Measurements from ENCODE around the gene CFAP61.
"Not testable (repeated sequence)": the region's sequence is repeated elsewhere in the genome, so short reads cannot be mapped to it uniquely, and the experiment has no call there.

CFAP61 gene

GRCh38 chr20:20052074-20052970 is at the start of gene CFAP61, which contains the start of gene CRNKL1:
TSS of gene CFAP61 (plus strand) at chr20:20052532. CDS start at chr20:20056654, 4,122 bp downstream.
TSS of gene CRNKL1 (minus strand) at chr20:20052466. CDS start at chr20:20052342, 124 bp downstream.
- peak; percentile 89 to 98 for DNase-seq

- no peak for DNase-seq
Measured at GRCh38 chr20:20003031-20003954, 49.0 kb upstream of the CFAP61 start.

GRCh38 chr20:20003955-20004322 is 48.4 kb upstream of the CFAP61 start:
- DNase-seq: not testable (repeated sequence)

GRCh38 chr20:20005342-20005741 is 47.0 kb upstream of the CFAP61 start:
- DNase-seq: no peak

GRCh38 chr20:20009784-20010253 is 42.5 kb upstream of the CFAP61 start:
- no peak for DNase-seq

- no peak for DNase-seq
Measured at GRCh38 chr20:20010639-20011500, 41.5 kb upstream of the CFAP61 start.

GRCh38 chr20:20012541-20012940 is 39.8 kb upstream of the CFAP61 start:
- DNase-seq: no peak

GRCh38 chr20:20014659-20015058 is 37.7 kb upstream of the CFAP61 start:
- no peak for DNase-seq

GRCh38 chr20:20017001-20017843 is 35.1 kb upstream of the CFAP61 start, which contains the start of gene NAA20:
TSS of gene NAA20 (plus strand) at chr20:20017362. CDS start at chr20:20017397, 35 bp downstream.
- peak; percentile 73 to 94 for DNase-seq

GRCh38 chr20:20017844-20018185 is 34.5 kb upstream of the CFAP61 start:
- DNase-seq: no peak

GRCh38 chr20:20018366-20018765 is 34.0 kb upstream of the CFAP61 start:
- no peak for DNase-seq

GRCh38 chr20:20019123-20019522 is 33.2 kb upstream of the CFAP61 start:
- DNase-seq: no peak

- no peak for DNase-seq
Measured at GRCh38 chr20:20020908-20021307, 31.4 kb upstream of the CFAP61 start.

GRCh38 chr20:20021835-20022234 is 30.5 kb upstream of the CFAP61 start:
- DNase-seq: no peak

GRCh38 chr20:20022498-20022897 is 29.8 kb upstream of the CFAP61 start:
- no peak for DNase-seq

- DNase-seq: no peak
Measured at GRCh38 chr20:20023395-20023794, 28.9 kb upstream of the CFAP61 start.

- peak in 1 of 2 experiments; percentile 20 for DNase-seq
Measured at GRCh38 chr20:20024942-20025341, 27.4 kb upstream of the CFAP61 start.

- DNase-seq: no peak
Measured at GRCh38 chr20:20027284-20027683, 25.0 kb upstream of the CFAP61 start.

GRCh38 chr20:20031790-20032189 is 20.5 kb upstream of the CFAP61 start:
- no peak for DNase-seq

- DNase-seq: no peak
Measured at GRCh38 chr20:20034486-20034885, 17.8 kb upstream of the CFAP61 start.

- DNase-seq: no peak
Measured at GRCh38 chr20:20036756-20037155, 15.6 kb upstream of the CFAP61 start.
